SK-N-SH treated with all-trans-retinoic acid at 6 μM for 48 hours (cell line): Measurements from ENCODE around the gene ECM1.

Experiments
- ATAC-seq: fragments of 200-7000 bp; cut with Tn5 transposase; 3 replicates; pipeline ENCODE4 v1.9.1; 2020; ENCODE audit warnings: mild to moderate bottlenecking, moderate library complexity
- ARNTL ChIP-seq: fragments of 450-650 bp; formaldehyde crosslinking; IDR thresholded peaks from 2 replicates; pipeline ENCODE4 v1.5.0; 2020; ENCODE audit warnings: low read depth, mild to moderate bottlenecking, moderate library complexity, borderline replicate concordance
- BACH2 ChIP-seq: fragments of 250-450 bp; sonication (Bioruptor Pico); IDR thresholded peaks from 2 replicates; pipeline ENCODE4 v1.9.0; 2021; ENCODE audit warnings: mild to moderate bottlenecking, borderline replicate concordance
- CREB5 ChIP-seq: fragments of 250-450 bp; sonication (Bioruptor Pico); IDR thresholded peaks from 2 replicates; pipeline ENCODE4 v1.5.1; 2020; ENCODE audit warnings: low read depth, mild to moderate bottlenecking, moderate library complexity
- CSDC2 ChIP-seq: fragments of 250-450 bp; sonication (Bioruptor Pico); IDR thresholded peaks from 2 replicates; pipeline ENCODE4 v1.5.0; 2020; ENCODE audit warnings: mild to moderate bottlenecking, moderate library complexity
- CSRNP3 ChIP-seq: fragments of 250-450 bp; sonication (Bioruptor Pico); IDR thresholded peaks from 2 replicates; pipeline ENCODE4 v1.5.1; 2021; ENCODE audit warnings: mild to moderate bottlenecking, moderate library complexity
- ESRRG ChIP-seq: fragments of 250-450 bp; sonication (Bioruptor Pico); IDR thresholded peaks from 2 replicates; pipeline ENCODE4 v1.6.1; 2021; ENCODE audit warnings: mild to moderate bottlenecking
- GLIS3 ChIP-seq: fragments of 250-450 bp; sonication (Bioruptor Pico); IDR thresholded peaks from 2 replicates; pipeline ENCODE4 v1.5.0; 2020; ENCODE audit warnings: mild to moderate bottlenecking, moderate library complexity
- ISL1 ChIP-seq: fragments of 250-450 bp; sonication (Bioruptor Pico); IDR thresholded peaks from 2 replicates; pipeline ENCODE4 v2.1.2; 2022; ENCODE audit warnings: mild to moderate bottlenecking, moderate library complexity
- OSR1 ChIP-seq: fragments of 250-450 bp; sonication (Bioruptor Pico); IDR thresholded peaks from 2 replicates; pipeline ENCODE4 v1.8.0; 2022; ENCODE audit warnings: moderate library complexity, mild to moderate bottlenecking, inconsistent platforms
- POU6F1 ChIP-seq: fragments of 250-450 bp; sonication (Bioruptor Pico); IDR thresholded peaks from 2 replicates; pipeline ENCODE4 v1.8.0; 2021; ENCODE audit warnings: low read depth, mild to moderate bottlenecking, moderate library complexity, borderline replicate concordance
- PPARA ChIP-seq: fragments of 250-450 bp; sonication (Bioruptor Pico); IDR thresholded peaks from 2 replicates; pipeline ENCODE4 v1.5.0; 2020; ENCODE audit warnings: mild to moderate bottlenecking, borderline replicate concordance
- RARB ChIP-seq: fragments of 250-450 bp; sonication (Bioruptor Pico); IDR thresholded peaks from 2 replicates; pipeline ENCODE4 v1.8.0; 2021; ENCODE audit warnings: mild to moderate bottlenecking, moderate library complexity
- SNAI2 ChIP-seq: fragments of 250-450 bp; sonication (Bioruptor Pico); IDR thresholded peaks from 2 replicates; pipeline ENCODE4 v1.5.0; 2020; ENCODE audit warnings: mild to moderate bottlenecking, moderate library complexity
- TCF4 ChIP-seq: fragments of 250-450 bp; sonication (Bioruptor Pico); IDR thresholded peaks from 2 replicates; pipeline ENCODE4 v1.8.0; 2021; ENCODE audit warnings: mild to moderate bottlenecking, moderate library complexity, borderline replicate concordance
- ZC3H10 ChIP-seq: fragments of 250-450 bp; sonication (Bioruptor Pico); IDR thresholded peaks from 2 replicates; pipeline ENCODE4 v1.5.1; 2021; ENCODE audit warnings: mild to moderate bottlenecking, moderate library complexity
- ZFP3 ChIP-seq: fragments of 250-450 bp; sonication (Bioruptor Pico); IDR thresholded peaks from 2 replicates; pipeline ENCODE4 v1.5.0; 2020; ENCODE audit warnings: mild to moderate bottlenecking, moderate library complexity
- ZNF565 ChIP-seq: fragments of 450-650 bp; formaldehyde crosslinking; conservative IDR thresholded peaks from 2 replicates; pipeline ENCODE4 v1.5.0; 2020; ENCODE audit warnings: low read depth, mild to moderate bottlenecking, moderate library complexity
- TF ChIP-seq, protein P1 (sequence below): fragments of 250-450 bp; sonication (Bioruptor Pico); IDR thresholded peaks from 2 replicates; pipeline ENCODE4 v1.5.0; 2020; ENCODE audit warnings: mild to moderate bottlenecking, moderate library complexity
- TF ChIP-seq, protein P2 (sequence below): fragments of 250-450 bp; sonication (Bioruptor Pico); IDR thresholded peaks from 2 replicates; pipeline ENCODE4 v1.8.0; 2020; ENCODE audit warnings: mild to moderate bottlenecking, moderate library complexity, borderline replicate concordance

The ECM1 gene

GRCh38 chr1:150559656-150560010 is 51.7 kb downstream of the ECM1 start:
- ATAC-seq: no peak
- TF ChIP-seq ISL1 (CRISPR knock-in tag) (no peak), ESRRG (no peak), RARB (CRISPR knock-in tag) (no peak), ARNTL (CRISPR knock-in tag) (no peak), PPARA (CRISPR knock-in tag) (no peak), CREB5 (CRISPR knock-in tag) (no peak), ZNF565 (CRISPR knock-in tag) (no peak), CSDC2 (CRISPR knock-in tag) (no peak), SNAI2 (CRISPR knock-in tag) (no peak), CSRNP3 (CRISPR knock-in tag) (no peak)
- TF ChIP-seq, protein P1, sequence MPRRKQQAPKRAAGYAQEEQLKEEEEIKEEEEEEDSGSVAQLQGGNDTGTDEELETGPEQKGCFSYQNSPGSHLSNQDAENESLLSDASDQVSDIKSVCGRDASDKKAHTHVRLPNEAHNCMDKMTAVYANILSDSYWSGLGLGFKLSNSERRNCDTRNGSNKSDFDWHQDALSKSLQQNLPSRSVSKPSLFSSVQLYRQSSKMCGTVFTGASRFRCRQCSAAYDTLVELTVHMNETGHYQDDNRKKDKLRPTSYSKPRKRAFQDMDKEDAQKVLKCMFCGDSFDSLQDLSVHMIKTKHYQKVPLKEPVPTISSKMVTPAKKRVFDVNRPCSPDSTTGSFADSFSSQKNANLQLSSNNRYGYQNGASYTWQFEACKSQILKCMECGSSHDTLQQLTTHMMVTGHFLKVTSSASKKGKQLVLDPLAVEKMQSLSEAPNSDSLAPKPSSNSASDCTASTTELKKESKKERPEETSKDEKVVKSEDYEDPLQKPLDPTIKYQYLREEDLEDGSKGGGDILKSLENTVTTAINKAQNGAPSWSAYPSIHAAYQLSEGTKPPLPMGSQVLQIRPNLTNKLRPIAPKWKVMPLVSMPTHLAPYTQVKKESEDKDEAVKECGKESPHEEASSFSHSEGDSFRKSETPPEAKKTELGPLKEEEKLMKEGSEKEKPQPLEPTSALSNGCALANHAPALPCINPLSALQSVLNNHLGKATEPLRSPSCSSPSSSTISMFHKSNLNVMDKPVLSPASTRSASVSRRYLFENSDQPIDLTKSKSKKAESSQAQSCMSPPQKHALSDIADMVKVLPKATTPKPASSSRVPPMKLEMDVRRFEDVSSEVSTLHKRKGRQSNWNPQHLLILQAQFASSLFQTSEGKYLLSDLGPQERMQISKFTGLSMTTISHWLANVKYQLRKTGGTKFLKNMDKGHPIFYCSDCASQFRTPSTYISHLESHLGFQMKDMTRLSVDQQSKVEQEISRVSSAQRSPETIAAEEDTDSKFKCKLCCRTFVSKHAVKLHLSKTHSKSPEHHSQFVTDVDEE (CRISPR knock-in tag): no peak

DNA sequence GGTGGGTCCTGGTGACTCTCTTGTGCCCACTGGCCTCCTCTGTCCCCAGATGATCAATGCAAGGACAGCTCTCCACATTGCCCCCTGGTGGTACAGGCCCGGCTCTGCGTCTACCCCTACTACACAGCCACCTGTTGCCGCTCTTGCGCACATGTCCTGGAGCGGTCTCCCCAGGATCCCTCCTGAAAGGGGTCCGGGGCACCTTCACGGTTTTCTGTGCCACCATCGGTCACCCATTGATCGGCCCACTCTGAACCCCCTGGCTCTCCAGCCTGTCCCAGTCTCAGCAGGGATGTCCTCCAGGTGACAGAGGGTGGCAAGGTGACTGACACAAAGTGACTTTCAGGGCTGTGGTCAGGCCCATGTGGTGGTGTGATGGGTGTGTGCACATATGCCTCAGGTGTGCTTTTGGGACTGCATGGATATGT is 52.1 kb downstream of the ECM1 start:
- TF ChIP-seq ISL1 (CRISPR knock-in tag) (no peak), ARNTL (CRISPR knock-in tag) (no peak), ZC3H10 (CRISPR knock-in tag) (no peak), TCF4 (CRISPR knock-in tag) (no peak), OSR1 (no peak), ZFP3 (CRISPR knock-in tag) (no peak), RARB (CRISPR knock-in tag) (no peak), PPARA (CRISPR knock-in tag) (no peak), POU6F1 (CRISPR knock-in tag) (no peak)
- TF ChIP-seq, protein P1 (CRISPR knock-in tag): no peak
- ATAC-seq: peak; percentile 10

- peak; percentile 58 for ATAC-seq
- no peak for TF ChIP-seq TCF4 (CRISPR knock-in tag)
- TF ChIP-seq ZC3H10 (CRISPR knock-in tag): no peak
- TF ChIP-seq BACH2 (CRISPR knock-in tag): no peak
- TF ChIP-seq GLIS3 (CRISPR knock-in tag): no peak
- TF ChIP-seq ZFP3 (CRISPR knock-in tag): 0 out of 2 replicates have a peak, but pooled peaks have one; percentile 11
- TF ChIP-seq ESRRG: no peak
- TF ChIP-seq, protein P2, sequence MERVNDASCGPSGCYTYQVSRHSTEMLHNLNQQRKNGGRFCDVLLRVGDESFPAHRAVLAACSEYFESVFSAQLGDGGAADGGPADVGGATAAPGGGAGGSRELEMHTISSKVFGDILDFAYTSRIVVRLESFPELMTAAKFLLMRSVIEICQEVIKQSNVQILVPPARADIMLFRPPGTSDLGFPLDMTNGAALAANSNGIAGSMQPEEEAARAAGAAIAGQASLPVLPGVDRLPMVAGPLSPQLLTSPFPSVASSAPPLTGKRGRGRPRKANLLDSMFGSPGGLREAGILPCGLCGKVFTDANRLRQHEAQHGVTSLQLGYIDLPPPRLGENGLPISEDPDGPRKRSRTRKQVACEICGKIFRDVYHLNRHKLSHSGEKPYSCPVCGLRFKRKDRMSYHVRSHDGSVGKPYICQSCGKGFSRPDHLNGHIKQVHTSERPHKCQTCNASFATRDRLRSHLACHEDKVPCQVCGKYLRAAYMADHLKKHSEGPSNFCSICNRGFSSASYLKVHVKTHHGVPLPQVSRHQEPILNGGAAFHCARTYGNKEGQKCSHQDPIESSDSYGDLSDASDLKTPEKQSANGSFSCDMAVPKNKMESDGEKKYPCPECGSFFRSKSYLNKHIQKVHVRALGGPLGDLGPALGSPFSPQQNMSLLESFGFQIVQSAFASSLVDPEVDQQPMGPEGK (CRISPR knock-in tag): no peak
Observed at GRCh38 chr1:150560576-150561253, 52.8 kb downstream of the ECM1 start.
